ENCODE results near the gene NTRK2.

Gene NTRK2

DNA sequence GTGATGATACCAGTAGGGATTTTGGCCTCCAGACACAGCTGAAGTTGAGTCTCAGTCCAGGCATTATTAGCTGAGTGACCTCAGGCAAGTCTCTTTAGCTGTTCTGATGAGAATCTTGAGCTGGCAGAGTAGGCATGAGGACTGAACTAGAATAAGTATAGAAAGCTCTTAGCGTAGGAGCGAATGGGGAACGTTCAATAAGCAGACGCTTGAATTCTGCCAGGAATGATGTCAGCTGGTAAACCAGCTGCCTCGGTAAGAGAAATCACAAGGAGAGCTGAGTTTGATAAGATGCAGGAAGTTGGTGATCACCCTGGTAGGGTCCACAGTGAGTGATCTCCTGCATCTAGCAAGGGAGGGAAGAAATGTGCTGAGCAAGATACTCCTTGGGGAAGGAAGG lies 280.4 kb downstream of the NTRK2 start:
- no peak for FAIRE-seq

DNA sequence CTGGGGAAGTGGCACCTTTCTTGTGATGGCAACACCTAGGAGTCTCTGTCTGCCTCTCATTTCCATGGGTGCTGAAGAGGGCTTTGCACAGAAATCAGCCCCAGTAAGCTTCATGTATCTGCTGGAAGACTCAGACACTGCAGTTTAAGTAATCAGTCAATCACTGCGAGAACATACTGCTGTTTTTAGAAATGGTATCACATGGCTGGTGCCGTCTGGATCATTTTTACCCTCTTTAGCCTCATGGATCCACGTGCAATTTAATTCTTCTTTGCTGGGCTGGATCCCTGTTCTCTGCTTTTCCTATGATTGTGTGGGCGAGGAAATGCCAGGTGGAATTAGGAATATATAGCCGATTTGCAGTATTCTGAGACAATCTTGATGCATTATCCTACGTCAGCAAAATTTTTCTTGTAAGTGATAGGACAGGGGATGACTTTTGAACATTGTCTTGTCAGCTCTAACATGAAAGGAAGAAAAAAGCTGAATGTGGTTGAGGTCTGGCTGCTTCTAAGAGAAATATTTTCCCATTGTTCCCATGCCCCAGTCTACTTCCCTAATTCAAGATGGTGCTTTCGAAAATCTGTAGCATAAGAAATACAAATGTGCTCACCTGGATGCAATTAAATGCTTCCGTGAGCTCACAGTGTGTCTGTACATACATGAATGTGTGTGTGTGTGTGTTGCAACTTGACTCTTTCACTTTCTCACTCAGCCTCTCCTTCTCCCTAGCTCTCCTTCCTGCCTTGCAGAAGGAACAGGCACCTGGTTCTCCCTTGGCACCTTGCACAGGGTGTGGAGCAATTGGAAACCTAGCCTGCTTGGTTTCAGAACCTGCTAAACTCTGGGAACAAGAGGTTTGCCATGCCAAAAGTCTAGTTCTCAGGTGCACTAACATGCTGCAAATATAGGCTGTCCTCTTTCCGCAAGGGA lies 281.6 kb downstream of the NTRK2 start:
- FAIRE-seq, result no peak

- FAIRE-seq, result no peak
Measured at GRCh38 chr9:84953252-84953773, 283.8 kb downstream of the NTRK2 start.

GRCh38 chr9:84953797-84954705 lies 284.5 kb downstream of the NTRK2 start:
- FAIRE-seq, result no peak

DNA sequence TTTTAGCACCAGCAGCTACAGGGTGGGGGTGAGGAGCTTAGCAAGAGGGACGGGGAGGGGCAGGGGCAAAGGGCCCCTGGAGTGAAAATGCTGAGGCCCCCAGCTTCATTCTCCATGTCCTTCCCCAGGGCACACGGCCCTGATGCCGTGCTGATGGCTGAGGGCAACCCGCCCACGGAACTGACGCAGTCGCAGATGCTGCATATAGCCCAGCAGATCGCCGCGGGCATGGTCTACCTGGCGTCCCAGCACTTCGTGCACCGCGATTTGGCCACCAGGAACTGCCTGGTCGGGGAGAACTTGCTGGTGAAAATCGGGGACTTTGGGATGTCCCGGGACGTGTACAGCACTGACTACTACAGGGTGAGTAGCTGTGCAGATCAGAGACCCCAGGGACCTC lies 285.6 kb downstream of the NTRK2 start:
- FAIRE-seq, result no peak

- FAIRE-seq, result no peak
Measured at GRCh38 chr9:84955971-84956370, 286.4 kb downstream of the NTRK2 start.

- no peak for FAIRE-seq
Measured at GRCh38 chr9:84959339-84959738, 289.8 kb downstream of the NTRK2 start.

DNA sequence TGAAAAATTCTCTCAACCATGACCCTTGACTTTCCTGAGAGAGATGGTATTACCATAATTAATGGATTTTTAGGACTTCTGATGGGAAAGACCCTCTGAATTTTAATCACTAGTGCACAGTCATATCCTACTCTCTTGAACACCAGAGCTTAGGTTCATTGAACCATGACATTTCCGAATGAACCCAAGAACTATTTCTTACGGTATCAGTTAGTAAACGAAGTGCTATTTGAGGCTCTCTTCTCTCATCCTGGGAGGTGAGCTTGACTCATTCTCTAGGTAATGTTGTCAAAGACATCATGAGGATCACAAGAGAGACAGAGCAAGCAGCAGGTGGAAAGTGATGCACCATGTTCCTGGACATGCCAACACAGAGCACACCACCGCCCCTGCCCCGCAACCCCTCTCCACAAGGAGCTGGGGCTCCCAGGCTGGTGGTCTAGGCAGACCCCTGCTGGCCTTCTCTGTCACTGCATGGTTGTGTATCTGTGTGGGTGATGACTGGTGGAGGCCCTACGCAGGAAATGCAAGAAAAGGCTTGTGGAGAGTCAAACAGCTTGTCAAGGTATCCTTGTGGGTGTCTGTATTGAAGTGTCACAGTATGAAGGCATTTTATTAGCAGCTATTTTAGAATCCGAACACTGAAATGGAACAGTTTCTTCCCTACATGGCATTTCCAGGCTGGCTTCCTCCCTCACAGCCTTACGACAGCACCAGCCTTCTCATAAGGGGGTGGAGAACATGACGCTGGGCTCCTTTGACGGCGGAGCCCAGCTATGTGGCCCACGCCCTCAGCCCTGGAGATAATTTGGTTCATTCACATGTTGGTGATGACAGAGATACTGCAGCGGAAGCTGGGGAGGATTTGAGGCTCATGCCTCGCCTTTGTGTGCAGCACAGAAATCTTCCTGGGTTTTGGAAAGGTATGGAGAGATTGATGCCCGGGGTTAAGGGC lies 297.6 kb downstream of the NTRK2 start:
- FAIRE-seq, result no peak

DNA sequence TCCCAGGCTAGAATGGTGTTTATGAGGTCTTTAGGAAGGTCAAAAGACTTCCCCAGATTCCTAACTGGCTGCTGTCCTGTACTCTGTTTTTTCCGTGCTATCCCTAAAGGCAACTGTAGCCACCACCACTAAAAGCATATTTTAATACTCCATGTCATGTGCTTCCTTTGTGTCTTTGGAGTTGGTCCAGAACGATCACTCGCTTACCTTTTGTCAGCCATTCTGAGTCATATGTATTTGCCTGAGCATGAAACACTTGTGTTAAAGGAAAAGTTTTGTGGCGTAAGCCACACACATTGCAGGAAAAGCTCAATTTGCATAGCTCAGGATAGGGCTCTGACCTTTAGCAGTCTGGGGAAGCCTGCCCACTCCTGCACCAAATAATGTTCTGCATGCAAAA lies 299.6 kb downstream of the NTRK2 start:
- no peak for FAIRE-seq

DNA sequence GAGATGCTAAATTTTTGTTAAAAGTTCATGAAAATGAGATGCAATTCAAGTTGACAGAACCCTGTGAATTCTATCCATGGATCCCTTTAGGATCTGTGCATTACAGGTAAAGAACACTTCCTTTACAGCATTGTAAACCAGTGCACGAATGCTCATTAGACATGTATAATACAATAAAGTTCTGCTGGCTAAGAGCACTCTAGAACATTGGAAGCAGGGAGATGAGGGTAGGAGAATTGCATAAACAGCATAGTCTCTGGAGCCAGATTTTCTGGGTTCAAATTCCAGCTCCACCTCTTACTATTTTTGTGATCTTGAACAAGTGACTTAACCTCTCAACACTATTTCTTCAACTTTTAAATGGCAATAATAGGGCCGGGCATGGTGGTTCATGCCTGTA lies 300.2 kb downstream of the NTRK2 start:
- no peak for FAIRE-seq

DNA sequence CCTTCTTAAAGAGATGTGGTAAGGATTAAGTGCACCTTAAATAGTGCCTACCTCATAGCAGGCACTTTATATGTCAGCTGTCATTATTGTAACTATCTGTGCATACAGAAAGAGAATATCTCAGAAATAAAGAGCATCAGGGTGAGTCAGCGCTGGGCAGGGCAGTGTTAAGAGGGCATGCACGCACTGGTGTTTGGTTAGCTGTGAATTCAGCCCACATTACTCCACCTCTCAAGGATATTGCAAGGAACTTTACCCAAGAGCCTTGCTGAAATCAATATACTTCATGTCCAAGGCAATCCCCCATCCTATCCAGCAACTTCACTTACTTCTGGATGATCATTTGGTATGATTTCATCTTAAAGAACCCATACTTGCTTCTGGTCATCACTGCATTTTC lies 300.9 kb downstream of the NTRK2 start:
- no peak for FAIRE-seq

GRCh38 chr9:84971571-84971970 lies 302.0 kb downstream of the NTRK2 start:
- no peak for FAIRE-seq

GRCh38 chr9:84974258-84974657 lies 304.7 kb downstream of the NTRK2 start:
- no peak for FAIRE-seq

GRCh38 chr9:84974855-84975254 lies 305.3 kb downstream of the NTRK2 start:
- no peak for FAIRE-seq

- no peak for FAIRE-seq
Measured at GRCh38 chr9:84975926-84976325, 306.4 kb downstream of the NTRK2 start.

DNA sequence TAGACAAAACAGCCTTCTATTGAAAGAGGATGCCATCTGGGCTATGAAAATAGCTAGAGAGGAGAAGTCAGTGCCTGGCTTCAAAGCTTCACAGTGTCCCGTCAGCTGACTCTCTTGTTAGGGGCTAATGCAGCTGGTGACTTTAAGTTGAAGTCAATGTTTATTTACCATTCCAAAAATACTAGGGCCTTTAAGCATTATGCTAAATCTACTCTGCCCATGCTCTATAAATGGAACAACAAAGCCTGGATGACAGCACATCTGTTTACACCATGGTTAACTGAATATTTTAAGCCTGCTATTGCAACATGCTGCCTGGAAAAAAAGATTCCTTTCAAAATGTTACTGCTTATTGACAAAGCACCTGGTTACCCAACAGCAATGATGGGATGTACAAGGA lies 309.1 kb downstream of the NTRK2 start:
- FAIRE-seq, result no peak

- no peak for FAIRE-seq
Measured at GRCh38 chr9:84983749-84984148, 314.2 kb downstream of the NTRK2 start.

GRCh38 chr9:84988621-84989020 lies 319.1 kb downstream of the NTRK2 start:
- no peak for FAIRE-seq

GRCh38 chr9:84990416-84990815 lies 320.9 kb downstream of the NTRK2 start:
- no peak for FAIRE-seq

DNA sequence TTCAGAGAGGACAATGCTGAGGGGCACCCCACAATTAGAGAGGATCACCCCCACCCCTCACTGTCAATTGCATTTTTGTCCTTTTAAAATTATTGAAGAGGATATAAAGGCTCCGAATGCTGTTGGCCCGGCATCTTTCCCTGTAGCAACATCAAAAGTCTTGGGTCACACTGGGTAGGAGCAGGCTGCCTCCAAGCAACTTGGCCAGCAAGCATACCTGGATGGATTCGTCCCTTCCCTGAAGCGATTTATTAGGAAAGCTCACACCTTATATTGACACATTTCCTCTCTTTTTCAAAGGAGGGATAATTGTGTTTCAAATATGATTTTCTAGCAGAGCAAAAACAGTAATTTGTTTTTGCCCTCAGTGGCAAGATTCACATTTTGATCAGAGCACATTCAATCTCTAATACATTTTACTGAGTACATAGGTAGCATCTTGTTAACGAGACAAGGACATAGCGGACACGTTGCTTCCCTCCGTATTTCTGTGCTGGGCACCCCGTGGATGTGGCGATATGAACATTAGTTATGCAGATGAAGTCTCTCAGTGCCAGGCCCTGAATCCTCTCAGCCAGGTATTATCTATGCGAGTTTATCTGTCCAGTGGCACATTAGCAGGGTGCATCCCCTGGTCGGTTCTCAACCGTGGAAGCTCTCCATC lies 321.5 kb downstream of the NTRK2 start:
- FAIRE-seq, result no peak

DNA sequence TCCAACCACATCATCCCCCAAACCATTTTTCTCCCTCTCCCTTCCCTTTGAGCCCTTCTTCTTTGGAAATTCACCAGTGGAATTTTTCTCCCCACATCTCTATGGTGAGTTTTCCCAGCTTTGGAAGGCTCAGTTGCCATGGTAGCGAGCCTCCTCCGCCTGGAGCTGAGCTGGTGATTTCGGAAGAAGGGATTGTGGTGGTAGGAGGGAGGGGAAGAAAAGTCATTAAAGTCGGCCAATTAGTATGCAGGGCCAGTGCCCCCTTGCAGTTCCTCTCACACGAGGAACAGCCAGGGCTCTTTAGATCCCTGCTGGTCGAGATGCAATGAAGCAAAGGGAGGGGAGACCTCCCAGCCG lies 322.0 kb downstream of the NTRK2 start:
- FAIRE-seq, result no peak

GRCh38 chr9:84992381-84992780 lies 322.9 kb downstream of the NTRK2 start:
- FAIRE-seq, result no peak
